H9 (cell line): ENCODE data around the gene VENTX. TPM values are rescaled to one million over a fixed set of nuclear protein-coding genes. Genes with fewer than 3 reads are reported as not detected.

Experiments
- DNase-seq: peaks from one replicate; pipeline ENCODE4 v3.0.0-alpha.2; 2017
- H2AFZ ChIP-seq: one replicate; pipeline ENCODE4 v1.6.1; 2013; ENCODE audit warnings: mild to moderate bottlenecking, low read length, control low read depth, moderate library complexity
- H2AK5ac ChIP-seq: 2 replicates; pipeline ENCODE4 v1.6.1; 2013; ENCODE audit warnings: low read length, control low read depth, mixed read lengths; ENCODE audit not compliant: insufficient read length
- H2BK120ac ChIP-seq: one replicate; pipeline ENCODE4 v1.6.1; 2013; ENCODE audit warnings: low read depth, mild to moderate bottlenecking, low read length, control low read depth, inconsistent platforms; ENCODE audit not compliant: poor library complexity, severe bottlenecking
- H2BK12ac ChIP-seq: 2 replicates; pipeline ENCODE4 v1.6.1; 2013; ENCODE audit warnings: low read length, control low read depth, mixed read lengths, low read depth; ENCODE audit not compliant: insufficient read length
- H2BK15ac ChIP-seq: 2 replicates; pipeline ENCODE4 v1.6.1; 2013; ENCODE audit warnings: low read depth, low read length, control low read depth
- H2BK20ac ChIP-seq: one replicate; pipeline ENCODE4 v1.6.1; 2013; ENCODE audit warnings: low read depth, mild to moderate bottlenecking, low read length, control low read depth, inconsistent platforms; ENCODE audit not compliant: poor library complexity, severe bottlenecking
- H2BK5ac ChIP-seq: 2 replicates; pipeline ENCODE4 v1.6.1; 2013; ENCODE audit warnings: low read length, control low read depth, mixed read lengths; ENCODE audit not compliant: insufficient read length
- H3K14ac ChIP-seq: 2 replicates; pipeline ENCODE4 v1.6.1; 2013; ENCODE audit warnings: low read length, control low read depth; ENCODE audit not compliant: insufficient read depth
- H3K18ac ChIP-seq: 2 replicates; pipeline ENCODE4 v1.6.1; 2013; ENCODE audit warnings: low read depth, mild to moderate bottlenecking, mixed read lengths, low read length, control low read depth; ENCODE audit not compliant: insufficient read length
- H3K23ac ChIP-seq: 2 replicates; pipeline ENCODE4 v1.6.1; 2013; ENCODE audit warnings: low read length, control low read depth, mixed read lengths, low read depth; ENCODE audit not compliant: insufficient read length
- H3K23me2 ChIP-seq: 2 replicates; pipeline ENCODE4 v1.6.1; 2013; ENCODE audit warnings: low read depth, mild to moderate bottlenecking, mixed read lengths, low read length, control low read depth; ENCODE audit not compliant: insufficient read length, poor library complexity, severe bottlenecking
- H3K27ac ChIP-seq: 2 replicates; pipeline ENCODE4 v1.5.1; 2013; ENCODE audit warnings: low read length, control low read depth, mixed read lengths, low read depth; ENCODE audit not compliant: insufficient read length
- H3K27me3 ChIP-seq: 2 replicates; pipeline ENCODE4 v1.6.1; 2013; ENCODE audit warnings: low read length, control low read depth, inconsistent platforms; ENCODE audit not compliant: insufficient read depth
- H3K4ac ChIP-seq: 2 replicates; pipeline ENCODE4 v1.6.1; 2013; ENCODE audit warnings: low read depth, mild to moderate bottlenecking, control low read depth, inconsistent platforms, low read length, moderate library complexity
- H3K4me1 ChIP-seq: 2 replicates; pipeline ENCODE4 v1.6.1; 2013; ENCODE audit warnings: low read length, control low read depth, inconsistent platforms; ENCODE audit not compliant: insufficient read depth
- H3K4me2 ChIP-seq: 2 replicates; pipeline ENCODE4 v1.6.1; 2013; ENCODE audit warnings: low read length, control low read depth, mixed read lengths; ENCODE audit not compliant: insufficient read length, insufficient read depth
- H3K56ac ChIP-seq: 2 replicates; pipeline ENCODE4 v1.6.1; 2013; ENCODE audit warnings: low read depth, mild to moderate bottlenecking, mixed read lengths, low read length, control low read depth; ENCODE audit not compliant: insufficient read length
- H3K79me1 ChIP-seq: 2 replicates; pipeline ENCODE4 v1.6.1; 2013; ENCODE audit warnings: low read depth, mild to moderate bottlenecking, moderate library complexity, low read length, control low read depth, inconsistent platforms; ENCODE audit not compliant: insufficient read depth, poor library complexity, severe bottlenecking
- H3K79me2 ChIP-seq: 2 replicates; pipeline ENCODE4 v1.6.1; 2013; ENCODE audit warnings: low read length, control low read depth, inconsistent platforms; ENCODE audit not compliant: insufficient read depth
- H3K9ac ChIP-seq: 2 replicates; pipeline ENCODE4 v1.6.1; 2013; ENCODE audit warnings: low read length, control low read depth, mixed read lengths; ENCODE audit not compliant: insufficient read length; ENCODE audit errors: extremely low read depth
- H3K9me3 ChIP-seq: one replicate; pipeline ENCODE4 v1.6.1; 2013; ENCODE audit warnings: low read depth, low read length, inconsistent platforms; ENCODE audit not compliant: control insufficient read depth
- H3T11ph ChIP-seq: one replicate; pipeline ENCODE4 v1.6.1; 2013; ENCODE audit warnings: mild to moderate bottlenecking, low read length, control low read depth, inconsistent platforms
- H4K20me1 ChIP-seq: one replicate; pipeline ENCODE4 v1.6.1; 2013; ENCODE audit not compliant: control insufficient read depth, insufficient read length, insufficient read depth
- H4K5ac ChIP-seq: 2 replicates; pipeline ENCODE4 v1.6.1; 2013; ENCODE audit warnings: low read depth, mild to moderate bottlenecking, mixed read lengths, low read length, control low read depth; ENCODE audit not compliant: insufficient read length
- H4K8ac ChIP-seq: replicated peaks from 2 replicates; pipeline ENCODE4 v1.6.1; 2013; ENCODE audit warnings: low read length, control low read depth, mixed read lengths, low read depth; ENCODE audit not compliant: insufficient read length
- H4K91ac ChIP-seq: 2 replicates; pipeline ENCODE4 v1.6.1; 2013; ENCODE audit warnings: low read depth, mild to moderate bottlenecking, moderate library complexity, mixed read lengths, low read length, control low read depth; ENCODE audit not compliant: insufficient read length
- H3K27ac Mint-ChIP-seq, 3 experiments: 2 replicates in 2 of 3; 3 replicates in 1 of 3; pipeline ENCODE4 v1.8.0; 2020 to 2021; ENCODE audit warnings: mixed read lengths in 3 of 3, mild to moderate bottlenecking in 1 of 3, moderate library complexity in 1 of 3
- H3K27me3 Mint-ChIP-seq: 2 replicates; pipeline ENCODE4 v1.8.0; 2021; ENCODE audit warnings: low read depth, mild to moderate bottlenecking, moderate library complexity, mixed read lengths
- H3K36me3 Mint-ChIP-seq, 3 experiments: 2 replicates in 2 of 3; 3 replicates in 1 of 3; pipeline ENCODE4 v1.8.0; 2020 to 2021; ENCODE audit warnings: low read depth in 3 of 3, mixed read lengths in 3 of 3; ENCODE audit not compliant: insufficient read depth in 1 of 3
- H3K4me1 Mint-ChIP-seq, 2 experiments: 2 replicates each; pipeline ENCODE4 v1.8.0; 2020; ENCODE audit warnings: mixed read lengths in 2 of 2
- H3K4me3 Mint-ChIP-seq, 2 experiments: 2 replicates in 1 of 2; 3 replicates in 1 of 2; pipeline ENCODE4 v1.8.0; 2020 to 2021; ENCODE audit warnings: mild to moderate bottlenecking in 2 of 2, mixed read lengths in 2 of 2, moderate library complexity in 1 of 2
- H3K9me3 Mint-ChIP-seq, 2 experiments: 2 replicates in 1 of 2; 3 replicates in 1 of 2; pipeline ENCODE4 v1.8.0; 2020; ENCODE audit warnings: mild to moderate bottlenecking in 2 of 2, mixed read lengths in 2 of 2, moderate library complexity in 1 of 2
- CTCF ChIP-seq: fragments of 200-600 bp; sonication (generic); conservative IDR thresholded peaks from 3 replicates; pipeline ENCODE4 v1.8.0; 2021; ENCODE audit warnings: antibody characterized with exemption, mild to moderate bottlenecking
- WGBS: extraction: QIAGEN DNeasy Blood & Tissue Kit; methylation state at CpG from one replicate; pipeline ENCODE4 v1.1.7; 2013; ENCODE audit warnings: missing lambda C conversion rate, low lambda C conversion rate, mixed read lengths; ENCODE audit not compliant: insufficient read length; ENCODE audit errors: extremely low coverage; 5-methylcytosine and 5-hydroxymethylcytosine counted together
- total RNA-seq: library from RNA; stranded (reverse); gene quantifications from 2 replicates; pipeline ENCODE4 v1.2.1, GENCODE V29; 2021

VENTX gene
- total RNA-seq, 1 experiment from 2014 or later = 10.9 TPM

DNA sequence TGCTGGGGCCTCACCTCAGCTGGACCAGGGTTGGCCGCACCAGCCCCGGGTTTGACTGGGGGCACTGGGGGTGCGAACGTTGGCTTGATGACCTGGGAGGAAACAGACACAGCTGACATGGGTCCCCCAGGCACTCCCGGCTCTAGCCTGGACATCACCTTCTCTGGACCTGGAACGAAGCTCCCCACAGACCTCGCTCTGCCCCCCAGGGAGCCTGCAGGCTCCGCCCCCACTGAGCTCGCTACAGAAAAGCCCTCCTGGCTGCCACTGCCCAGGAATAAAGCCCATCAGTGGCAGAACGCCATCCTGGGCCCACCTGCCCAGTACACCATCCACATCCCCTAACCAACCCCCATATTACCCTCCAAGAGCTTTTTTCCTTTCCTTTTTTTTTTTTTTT, 26.0 kb downstream of the VENTX start:
- no peak overlapping the region for H3K27ac Mint-ChIP-seq
- Histone ChIP-seq H3K27me3 (no peaks in the 10 kb centered on the region; the same call in 1 of the 2 replicates), H3K79me2 (no peaks in the 10 kb centered on the region), H3K4ac (no peak overlapping the region), H3K23ac (no peak overlapping the region), H4K5ac (no peak overlapping the region), H2AK5ac (no peak overlapping the region), H3T11ph (no peak overlapping the region), H3K56ac (no peak overlapping the region), H4K8ac (no peak overlapping the region), H2BK5ac (no peak overlapping the region), H2BK20ac (no peak overlapping the region), H3K14ac (no peak overlapping the region), H3K18ac (no peak overlapping the region), H3K9me3 (no peaks in the 10 kb centered on the region), H2AFZ (no peak overlapping the region), H3K79me1 (no peaks in the 10 kb centered on the region), H3K27ac (no peak overlapping the region), H3K9ac (no peak overlapping the region), H4K20me1 (peaks cover 3% of the 10 kb centered on the region), H3K23me2 (peaks cover 7% of the 10 kb centered on the region), H2BK120ac (no peak overlapping the region), H2BK12ac (no peak overlapping the region), H3K4me2 (no peak overlapping the region), H2BK15ac (no peak overlapping the region), H4K91ac (no peak overlapping the region), H3K4me1 (no peaks in the 10 kb centered on the region)
- DNase-seq = no peak
- WGBS = no CpG with 5 or more reads among the region's 10 CpGs
- H3K4me1 Mint-ChIP-seq = peaks cover 3 to 19% of the 10 kb centered on the region in 2 experiments; a peak in 3 of 4 replicates
- no peaks in the 10 kb centered on the region for H3K9me3 Mint-ChIP-seq
- no peaks in the 10 kb centered on the region for H3K36me3 Mint-ChIP-seq
- TF ChIP-seq CTCF = no peak
- peaks cover 19% of the 10 kb centered on the region for H3K27me3 Mint-ChIP-seq
- no peak overlapping the region for H3K4me3 Mint-ChIP-seq
